Measurements from ENCODE around the gene ADAD2. TPM values are rescaled to one million over a fixed set of nuclear protein-coding genes. Genes with fewer than 3 reads are reported as not detected.

The ADAD2 gene
- total RNA-seq, 2 experiments from 2014 or later: not detected

DNA sequence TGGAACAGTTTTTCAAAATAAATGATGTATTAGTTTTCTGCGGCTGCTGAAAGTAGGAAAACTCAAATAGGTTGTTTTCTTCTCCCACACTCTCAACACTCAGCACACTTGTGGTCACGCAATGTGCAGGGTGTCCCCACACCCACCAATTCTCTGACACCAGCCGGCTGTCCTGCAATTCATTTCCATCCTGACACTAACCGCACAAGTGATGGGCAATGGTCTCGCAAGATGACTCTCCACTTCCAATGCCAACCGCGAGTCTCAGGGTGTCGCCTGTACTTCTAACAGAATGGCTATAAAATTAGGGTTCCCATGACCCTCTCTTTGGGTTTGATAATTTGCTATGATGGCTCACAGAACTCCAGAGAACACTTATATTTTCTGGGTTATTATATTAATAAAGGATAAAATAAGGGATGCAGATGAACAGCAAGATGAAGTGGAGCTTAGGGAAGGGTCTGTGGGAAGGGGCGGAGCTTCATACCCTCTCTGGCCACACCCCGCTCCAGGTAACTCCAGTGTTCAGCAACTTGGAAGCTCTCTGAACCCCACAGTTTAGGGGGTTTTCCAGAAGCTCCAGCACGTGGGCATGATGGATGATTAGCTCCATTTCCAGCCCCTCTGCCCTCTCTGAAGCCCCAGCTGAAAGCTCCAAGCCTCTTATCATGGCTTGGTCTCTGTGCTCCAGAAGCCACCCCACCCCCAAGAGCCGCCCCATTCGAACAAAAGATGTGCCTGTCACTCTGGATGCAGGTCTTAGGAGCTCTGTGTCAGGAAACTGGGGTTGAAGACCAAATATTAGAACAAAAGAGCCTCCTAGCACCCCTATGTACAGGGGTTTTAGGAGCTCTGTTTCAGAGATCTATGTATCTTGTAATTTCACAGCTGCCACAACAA lies 23.9 kb upstream of the ADAD2 start:
- H3K4me1 ChIP-seq (ENCODE audit: insufficient read depth, low read length, poor library complexity, severe bottlenecking): no peaks in the 10 kb centered on the region
- TF ChIP-seq EZH2phosphoT487 (IDR thresholded peaks at IDR 0.05; ENCODE audit: borderline replicate concordance, low read depth, low read length): no peak
- TF ChIP-seq CTCF (conservative IDR thresholded peaks at IDR 0.05; ENCODE audit: low read length): no peak
- BruUV-seq (replicated peaks): no TSS peak
- no peak overlapping the region for H3K27ac ChIP-seq (ENCODE audit: low read depth, low read length, poor library complexity, severe bottlenecking)
- H4K20me1 ChIP-seq (ENCODE audit: insufficient read depth, low read length): no peaks in the 10 kb centered on the region
- no peaks in the 10 kb centered on the region for H3K9me3 ChIP-seq (ENCODE audit: low read length)
- no peak for DNase-seq (ENCODE audit: low spot score)
- no peaks in the 10 kb centered on the region for H3K9me2 ChIP-seq (ENCODE audit: insufficient read depth, low read length)
- H3K79me2 ChIP-seq (ENCODE audit: insufficient read depth, low read depth, low read length): no peaks in the 10 kb centered on the region
- H2AFZ ChIP-seq (ENCODE audit: low read length): no peak overlapping the region
- no peak overlapping the region for H3K4me3 ChIP-seq (ENCODE audit: low read depth, low read length, poor library complexity, severe bottlenecking)
- ChIA-PET CTCF (ENCODE audit: unreplicated experiment) (no interaction called here), POLR2A (interaction anchor here (0.5 to 1.3 kb wide), 3 partner anchors 16 to 380 kb away, joined by 3 to 9 read pairs (median 3); no protein-coding TSS in a partner anchor)
- H3K4me2 ChIP-seq (ENCODE audit: low read length): no peak overlapping the region
- H3K36me3 ChIP-seq (ENCODE audit: insufficient read depth, low read length): no peaks in the 10 kb centered on the region
- intact Hi-C loops (cut with micrococcal nuclease; ENCODE audit: unreplicated experiment): no loop called here

- Histone ChIP-seq H3K4me3 (ENCODE audit: low read depth, low read length, poor library complexity, severe bottlenecking) (no peak overlapping the region), H3K9me3 (ENCODE audit: low read length) (no peaks in the 10 kb centered on the region), H2AFZ (ENCODE audit: low read length) (no peak overlapping the region), H3K79me2 (ENCODE audit: insufficient read depth, low read depth, low read length) (no peaks in the 10 kb centered on the region), H4K20me1 (ENCODE audit: insufficient read depth, low read length) (no peaks in the 10 kb centered on the region), H3K36me3 (ENCODE audit: insufficient read depth, low read length) (no peaks in the 10 kb centered on the region), H3K4me2 (ENCODE audit: low read length) (no peak overlapping the region), H3K4me1 (ENCODE audit: insufficient read depth, low read length, poor library complexity, severe bottlenecking) (no peaks in the 10 kb centered on the region), H3K9me2 (ENCODE audit: insufficient read depth, low read length) (no peaks in the 10 kb centered on the region), H3K27ac (ENCODE audit: low read depth, low read length, poor library complexity, severe bottlenecking) (no peak overlapping the region)
- BruUV-seq (replicated peaks): no TSS peak
- TF ChIP-seq CTCF (conservative IDR thresholded peaks at IDR 0.05; ENCODE audit: low read length) (no peak), EZH2phosphoT487 (IDR thresholded peaks at IDR 0.05; ENCODE audit: borderline replicate concordance, low read depth, low read length) (no peak)
- DNase-seq (ENCODE audit: low spot score): no peak
- ChIA-PET POLR2A (interaction anchor here (0.5 kb wide), 1 partner anchor 231 kb away, joined by 4 read pairs; no protein-coding TSS in a partner anchor), CTCF (ENCODE audit: unreplicated experiment) (no interaction called here)
- intact Hi-C loops (cut with micrococcal nuclease; ENCODE audit: unreplicated experiment): loop anchor here (10.0 kb wide), 1 partner anchor 215 kb away; the partner anchor contains the start of gene OSGIN1
Measured at GRCh38 chr16:84169765-84170310, 21.1 kb upstream of the ADAD2 start.
